GM23338 (cell line): ENCODE results near the gene OR1I1. TPM values are rescaled to one million over a fixed set of nuclear protein-coding genes. Genes with fewer than 3 reads are reported as not detected.

ENCODE experiments used
- ATAC-seq: fragments of 200-7000 bp; cut with Tn5 transposase; 3 replicates; pipeline ENCODE4 v1.9.1; 2020
- DNase-seq: peaks from one replicate; pipeline ENCODE4 v3.0.0-alpha.2; 2015; ENCODE audit warnings: low spot score
- H2AFZ ChIP-seq: fragments of 200-600 bp; sonication (generic); 2 replicates; pipeline ENCODE4 v1.8.0; 2016; ENCODE audit warnings: antibody characterized with exemption, mild to moderate bottlenecking, moderate library complexity
- H3F3A ChIP-seq: fragments of 200-600 bp; sonication (generic); replicated peaks from 2 replicates; pipeline ENCODE4 v1.8.0; 2017; ENCODE audit warnings: antibody characterized with exemption, mixed run types, low read depth
- H3K27ac ChIP-seq: fragments of 200-600 bp; sonication (generic); 2 replicates; pipeline ENCODE4 v1.6.1; 2016; ENCODE audit warnings: low read depth
- H3K27me3 ChIP-seq: fragments of 200-600 bp; sonication (generic); 2 replicates; pipeline ENCODE4 v1.8.0; 2016; ENCODE audit warnings: mild to moderate bottlenecking, mixed run types, moderate library complexity; ENCODE audit not compliant: insufficient read depth
- H3K36me3 ChIP-seq: fragments of 200-600 bp; sonication (generic); 2 replicates; pipeline ENCODE4 v1.8.0; 2016; ENCODE audit warnings: mild to moderate bottlenecking; ENCODE audit not compliant: insufficient read depth
- H3K4me1 ChIP-seq: fragments of 200-600 bp; sonication (generic); 2 replicates; pipeline ENCODE4 v1.8.0; 2016; ENCODE audit warnings: mild to moderate bottlenecking, moderate library complexity; ENCODE audit not compliant: insufficient read depth
- H3K4me2 ChIP-seq: fragments of 200-600 bp; sonication (generic); 2 replicates; pipeline ENCODE4 v1.7.1; 2017; ENCODE audit warnings: mixed run types
- H3K4me3 ChIP-seq: fragments of 200-600 bp; sonication (generic); 2 replicates; pipeline ENCODE4 v1.6.1; 2016; ENCODE audit warnings: mixed run types
- H3K79me2 ChIP-seq: fragments of 200-600 bp; sonication (generic); replicated peaks from 2 replicates; pipeline ENCODE4 v1.8.0; 2017; ENCODE audit warnings: mild to moderate bottlenecking; ENCODE audit not compliant: insufficient read depth
- H3K9me2 ChIP-seq: fragments of 200-600 bp; sonication (generic); 2 replicates; pipeline ENCODE4 v1.8.0; 2017; ENCODE audit not compliant: insufficient read depth
- H4K20me1 ChIP-seq: fragments of 200-600 bp; sonication (generic); replicated peaks from 2 replicates; pipeline ENCODE4 v1.8.0; 2017; ENCODE audit warnings: mild to moderate bottlenecking; ENCODE audit not compliant: insufficient read depth
- H3K27ac Mint-ChIP-seq: 2 replicates; pipeline ENCODE4 v1.8.0; 2020; ENCODE audit warnings: inconsistent platforms, mild to moderate bottlenecking, moderate library complexity, mixed read lengths
- H3K27me3 Mint-ChIP-seq: 3 replicates; pipeline ENCODE4 v1.8.0; 2022; ENCODE audit warnings: low read depth, mild to moderate bottlenecking, moderate library complexity, mixed read lengths, inconsistent platforms; ENCODE audit not compliant: insufficient read depth, poor library complexity
- H3K36me3 Mint-ChIP-seq: 3 replicates; pipeline ENCODE4 v1.8.0; 2021; ENCODE audit warnings: low read depth, mild to moderate bottlenecking, inconsistent platforms, moderate library complexity, mixed read lengths
- H3K4me1 Mint-ChIP-seq: 3 replicates; pipeline ENCODE4 v1.8.0; 2020; ENCODE audit warnings: mild to moderate bottlenecking, inconsistent platforms, mixed read lengths
- H3K4me3 Mint-ChIP-seq: 3 replicates; pipeline ENCODE4 v1.8.0; 2021; ENCODE audit warnings: moderate library complexity, mild to moderate bottlenecking, inconsistent platforms, mixed read lengths
- H3K9me3 Mint-ChIP-seq: 3 replicates; pipeline ENCODE4 v1.8.0; 2020; ENCODE audit warnings: moderate library complexity, mild to moderate bottlenecking, inconsistent platforms, mixed read lengths
- CREB1 ChIP-seq: fragments of 250-450 bp; sonication (Bioruptor Pico); IDR thresholded peaks from 2 replicates; pipeline ENCODE4 v1.5.0; 2020; ENCODE audit warnings: low read depth, mild to moderate bottlenecking, moderate library complexity
- EZH2 ChIP-seq: fragments of 200-600 bp; sonication (generic); IDR thresholded peaks from one replicate; pipeline ENCODE4 v1.8.0; 2017; ENCODE audit warnings: antibody characterized with exemption, mild to moderate bottlenecking, low read depth; ENCODE audit not compliant: unreplicated experiment
- EZH2phosphoT487 ChIP-seq: fragments of 200-600 bp; sonication (generic); IDR thresholded peaks from one replicate; pipeline ENCODE4 v1.8.1; 2018; ENCODE audit warnings: antibody characterized with exemption; ENCODE audit not compliant: unreplicated experiment
- JUNB ChIP-seq: IDR thresholded peaks from one replicate; pipeline ENCODE4 v1.6.1; 2016; ENCODE audit warnings: antibody characterized with exemption; ENCODE audit not compliant: unreplicated experiment
- POLR2AphosphoS5 ChIP-seq: IDR thresholded peaks from 2 replicates; pipeline ENCODE4 v1.6.1; 2016; ENCODE audit warnings: antibody characterized with exemption, low read depth
- STAT1 ChIP-seq: IDR thresholded peaks from one replicate; pipeline ENCODE4 v1.6.1; 2016; ENCODE audit warnings: antibody characterized with exemption; ENCODE audit not compliant: unreplicated experiment
- ZNF114 ChIP-seq: fragments of 250-450 bp; sonication (Bioruptor Pico); IDR thresholded peaks from 2 replicates; pipeline ENCODE4 v1.5.0; 2020; ENCODE audit warnings: mild to moderate bottlenecking, moderate library complexity
- ZNF331 ChIP-seq: fragments of 250-450 bp; sonication (Bioruptor Pico); IDR thresholded peaks from 2 replicates; pipeline ENCODE4 v1.5.0; 2020; ENCODE audit warnings: low read depth, mild to moderate bottlenecking, moderate library complexity
- ZNF462 ChIP-seq: fragments of 250-450 bp; sonication (Bioruptor Pico); IDR thresholded peaks from 2 replicates; pipeline ENCODE4 v1.5.0; 2020; ENCODE audit warnings: mild to moderate bottlenecking, moderate library complexity
- polyA plus RNA-seq: library from polyadenylated mRNA; unstranded; fragments of >200 nt; fragmentation: Nextera tagmentation; extraction: Ambion mirVana; gene quantifications from 2 replicates; pipeline ENCODE4 v1.2.1, GENCODE V29; 2016
- total RNA-seq: library from RNA; depleted of rRNA; stranded (reverse); fragments of >200 nt; shearing (Covaris generic); gene quantifications from 2 replicates; pipeline ENCODE4 v1.2.3, GENCODE V29; 2014
- TF ChIP-seq, protein P1 (sequence below), 2 experiments: fragments of 200-600 bp in 1 of 2; sonication (generic) in 1 of 2; conservative IDR thresholded peaks; 2 replicates each; pipeline versions ENCODE4 v1.5.1 to v1.6.1; 2016 to 2017; ENCODE audit warnings: antibody characterized with exemption in 2 of 2, low read depth in 2 of 2, mild to moderate bottlenecking in 2 of 2, moderate library complexity in 1 of 2
- TF ChIP-seq, protein P2 (sequence below): IDR thresholded peaks from one replicate; pipeline ENCODE4 v1.6.1; 2018; ENCODE audit warnings: antibody characterized with exemption; ENCODE audit not compliant: unreplicated experiment

The OR1I1 gene
- total and polyA plus RNA-seq, 2 experiments from 2014 or later: not detected

GRCh38 chr19:15104411-15104810 is 22.4 kb downstream of the OR1I1 start:
- TF ChIP-seq STAT1: no peak
- peaks cover 11% of the 10 kb centered on the region; the same call in 1 of the 2 replicates for H3K4me1 ChIP-seq
- 0 out of 3 replicates have a peak, but pooled peaks cover 5% of the 10 kb centered on the region for H3K36me3 Mint-ChIP-seq
- no peaks in the 10 kb centered on the region for H3K27me3 ChIP-seq
- peaks cover 11% of the 10 kb centered on the region for H3K9me3 Mint-ChIP-seq
- H3K4me3 ChIP-seq: no peak overlapping the region
- no peak overlapping the region for H3K27ac ChIP-seq
- no peak overlapping the region for H3K4me2 ChIP-seq
- H3K27ac Mint-ChIP-seq: no peak overlapping the region
- no peaks in the 10 kb centered on the region for H3F3A ChIP-seq
- no peak overlapping the region for H2AFZ ChIP-seq
- peaks cover 7% of the 10 kb centered on the region for H3K27me3 Mint-ChIP-seq
- ATAC-seq: no peak
- no peaks in the 10 kb centered on the region for H4K20me1 ChIP-seq
- 0 out of 2 replicates have a peak, but pooled peaks cover 4% of the 10 kb centered on the region for H3K9me2 ChIP-seq
- no peaks in the 10 kb centered on the region for H3K36me3 ChIP-seq
- DNase-seq: no peak
- peaks cover 9% of the 10 kb centered on the region for H3K79me2 ChIP-seq
- no peak overlapping the region for H3K4me3 Mint-ChIP-seq
- H3K4me1 Mint-ChIP-seq: peaks cover 12% of the 10 kb centered on the region

GRCh38 chr19:15105044-15105443 is 23.0 kb downstream of the OR1I1 start:
- H3K27ac Mint-ChIP-seq: no peak overlapping the region
- no peaks in the 10 kb centered on the region for H3K36me3 ChIP-seq
- H3K27me3 Mint-ChIP-seq: peaks cover 7% of the 10 kb centered on the region
- peaks cover 11% of the 10 kb centered on the region; the same call in 1 of the 2 replicates for H3K4me1 ChIP-seq
- no peaks in the 10 kb centered on the region for H3F3A ChIP-seq
- H3K27me3 ChIP-seq: no peaks in the 10 kb centered on the region
- H2AFZ ChIP-seq: no peak overlapping the region
- 0 out of 2 replicates have a peak, but pooled peaks cover 4% of the 10 kb centered on the region for H3K9me2 ChIP-seq
- 0 out of 3 replicates have a peak, but pooled peaks cover 5% of the 10 kb centered on the region for H3K36me3 Mint-ChIP-seq
- peaks cover 9% of the 10 kb centered on the region for H3K79me2 ChIP-seq
- DNase-seq (no peak), ATAC-seq (no peak)
- H3K4me1 Mint-ChIP-seq: peaks cover 12% of the 10 kb centered on the region
- no peak overlapping the region for H3K4me3 Mint-ChIP-seq
- peaks cover 11% of the 10 kb centered on the region for H3K9me3 Mint-ChIP-seq
- no peaks in the 10 kb centered on the region for H4K20me1 ChIP-seq
- no peak overlapping the region for H3K27ac ChIP-seq
- H3K4me2 ChIP-seq: no peak overlapping the region
- no peak overlapping the region for H3K4me3 ChIP-seq
- TF ChIP-seq STAT1: no peak
- TF ChIP-seq, protein P1, sequence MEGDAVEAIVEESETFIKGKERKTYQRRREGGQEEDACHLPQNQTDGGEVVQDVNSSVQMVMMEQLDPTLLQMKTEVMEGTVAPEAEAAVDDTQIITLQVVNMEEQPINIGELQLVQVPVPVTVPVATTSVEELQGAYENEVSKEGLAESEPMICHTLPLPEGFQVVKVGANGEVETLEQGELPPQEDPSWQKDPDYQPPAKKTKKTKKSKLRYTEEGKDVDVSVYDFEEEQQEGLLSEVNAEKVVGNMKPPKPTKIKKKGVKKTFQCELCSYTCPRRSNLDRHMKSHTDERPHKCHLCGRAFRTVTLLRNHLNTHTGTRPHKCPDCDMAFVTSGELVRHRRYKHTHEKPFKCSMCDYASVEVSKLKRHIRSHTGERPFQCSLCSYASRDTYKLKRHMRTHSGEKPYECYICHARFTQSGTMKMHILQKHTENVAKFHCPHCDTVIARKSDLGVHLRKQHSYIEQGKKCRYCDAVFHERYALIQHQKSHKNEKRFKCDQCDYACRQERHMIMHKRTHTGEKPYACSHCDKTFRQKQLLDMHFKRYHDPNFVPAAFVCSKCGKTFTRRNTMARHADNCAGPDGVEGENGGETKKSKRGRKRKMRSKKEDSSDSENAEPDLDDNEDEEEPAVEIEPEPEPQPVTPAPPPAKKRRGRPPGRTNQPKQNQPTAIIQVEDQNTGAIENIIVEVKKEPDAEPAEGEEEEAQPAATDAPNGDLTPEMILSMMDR (conservative IDR thresholded peaks at IDR 0.05; ENCODE audit: low read depth in 2 of 2): no peak
- no peak for TF ChIP-seq JUNB
- no peak for TF ChIP-seq POLR2AphosphoS5
- TF ChIP-seq EZH2: no peak
- TF ChIP-seq EZH2phosphoT487: no peak
- no peak for TF ChIP-seq ZNF462 (CRISPR knock-in tag)
- TF ChIP-seq, protein P2, sequence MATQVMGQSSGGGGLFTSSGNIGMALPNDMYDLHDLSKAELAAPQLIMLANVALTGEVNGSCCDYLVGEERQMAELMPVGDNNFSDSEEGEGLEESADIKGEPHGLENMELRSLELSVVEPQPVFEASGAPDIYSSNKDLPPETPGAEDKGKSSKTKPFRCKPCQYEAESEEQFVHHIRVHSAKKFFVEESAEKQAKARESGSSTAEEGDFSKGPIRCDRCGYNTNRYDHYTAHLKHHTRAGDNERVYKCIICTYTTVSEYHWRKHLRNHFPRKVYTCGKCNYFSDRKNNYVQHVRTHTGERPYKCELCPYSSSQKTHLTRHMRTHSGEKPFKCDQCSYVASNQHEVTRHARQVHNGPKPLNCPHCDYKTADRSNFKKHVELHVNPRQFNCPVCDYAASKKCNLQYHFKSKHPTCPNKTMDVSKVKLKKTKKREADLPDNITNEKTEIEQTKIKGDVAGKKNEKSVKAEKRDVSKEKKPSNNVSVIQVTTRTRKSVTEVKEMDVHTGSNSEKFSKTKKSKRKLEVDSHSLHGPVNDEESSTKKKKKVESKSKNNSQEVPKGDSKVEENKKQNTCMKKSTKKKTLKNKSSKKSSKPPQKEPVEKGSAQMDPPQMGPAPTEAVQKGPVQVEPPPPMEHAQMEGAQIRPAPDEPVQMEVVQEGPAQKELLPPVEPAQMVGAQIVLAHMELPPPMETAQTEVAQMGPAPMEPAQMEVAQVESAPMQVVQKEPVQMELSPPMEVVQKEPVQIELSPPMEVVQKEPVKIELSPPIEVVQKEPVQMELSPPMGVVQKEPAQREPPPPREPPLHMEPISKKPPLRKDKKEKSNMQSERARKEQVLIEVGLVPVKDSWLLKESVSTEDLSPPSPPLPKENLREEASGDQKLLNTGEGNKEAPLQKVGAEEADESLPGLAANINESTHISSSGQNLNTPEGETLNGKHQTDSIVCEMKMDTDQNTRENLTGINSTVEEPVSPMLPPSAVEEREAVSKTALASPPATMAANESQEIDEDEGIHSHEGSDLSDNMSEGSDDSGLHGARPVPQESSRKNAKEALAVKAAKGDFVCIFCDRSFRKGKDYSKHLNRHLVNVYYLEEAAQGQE: no peak
- TF ChIP-seq ZNF331: no peak
- TF ChIP-seq CREB1: no peak
- no peak for TF ChIP-seq ZNF114
